Spleen (tissue), 11 donors: ENCODE measurements around the gene HMCN1. TPM values are rescaled to one million over a fixed set of nuclear protein-coding genes. Genes with fewer than 3 reads are reported as not detected.

ENCODE experiments used
- DNase-seq: peaks from one replicate; pipeline ENCODE4 v3.0.0-alpha.2; 2020
- H3K27ac ChIP-seq, 8 donors: fragments of 200-600 bp; sonication (generic) in 7 of 8; 1 replicate in 4 of 8; 2 replicates in 4 of 8; pipeline versions ENCODE4 v1.5.0 to v1.8.0; 2016 to 2021; ENCODE audit warnings: inconsistent platforms in 4 of 8, mild to moderate bottlenecking in 4 of 8, moderate library complexity in 1 of 8
- H3K27me3 ChIP-seq, 7 donors: fragments of 200-600 bp; sonication (generic) in 6 of 7; replicated peaks in 1 of 7; 1 replicate in 4 of 7; 2 replicates in 3 of 7; pipeline versions ENCODE4 v1.5.0 to v1.8.0; 2016 to 2021; ENCODE audit warnings: inconsistent platforms in 3 of 7, mild to moderate bottlenecking in 1 of 7
- H3K36me3 ChIP-seq, 6 donors: fragments of 200-600 bp; sonication (generic) in 5 of 6; 1 replicate in 4 of 6; 2 replicates in 2 of 6; pipeline versions ENCODE4 v1.5.0 to v1.8.0; 2016 to 2021; ENCODE audit warnings: inconsistent platforms in 2 of 6
- H3K4me1 ChIP-seq, 6 donors: fragments of 200-600 bp; sonication (generic) in 5 of 6; 1 replicate in 3 of 6; 2 replicates in 3 of 6; pipeline versions ENCODE4 v1.5.0 to v1.8.0; 2016 to 2021; ENCODE audit warnings: inconsistent platforms in 3 of 6
- H3K4me3 ChIP-seq, 8 donors: fragments of 200-600 bp; sonication (generic) in 7 of 8; 1 replicate in 4 of 8; 2 replicates in 4 of 8; pipeline versions ENCODE4 v1.5.0 to v1.8.0; 2016 to 2021; ENCODE audit warnings: inconsistent platforms in 4 of 8, mild to moderate bottlenecking in 4 of 8, moderate library complexity in 2 of 8
- H3K9me3 ChIP-seq, 8 donors: fragments of 200-600 bp; sonication (generic) in 7 of 8; 1 replicate in 4 of 8; 2 replicates in 4 of 8; pipeline versions ENCODE4 v1.5.0 to v1.8.0; 2016 to 2021; ENCODE audit warnings: inconsistent platforms in 4 of 8
- POLR2A ChIP-seq, 3 donors: fragments of 450-650 bp; IDR thresholded peaks; one replicate each; pipeline ENCODE4 v1.5.1; 2017; ENCODE audit warnings: antibody characterized with exemption in 3 of 3, mild to moderate bottlenecking in 1 of 3
- POLR2AphosphoS5 ChIP-seq, 3 donors: sonication (generic); formaldehyde crosslinking; IDR thresholded peaks; one replicate each; pipeline ENCODE4 v1.5.1; 2017; ENCODE audit warnings: antibody characterized with exemption in 3 of 3
- WGBS, 5 donors: extraction: QIAGEN DNeasy Blood & Tissue Kit in 3 of 5; methylation state at CpG; one replicate each; pipeline versions ENCODE4 v1.1.5 to v1.1.7; 2013 to 2018; 5-methylcytosine and 5-hydroxymethylcytosine counted together
- intact Hi-C: fragments of 100-400 bp; cut with DNase I; formaldehyde crosslinking; loops from one replicate; pipeline ENCODE4 v1.15.0; 2023; ENCODE audit warnings: low total_unique reads
- polyA plus RNA-seq, 3 donors: library from polyadenylated mRNA; stranded (reverse); fragments of 200-250 nt; gene quantifications; one replicate each; pipeline ENCODE4 v1.2.1, GENCODE V29; 2013
- total RNA-seq, 7 donors: library from RNA; depleted of rRNA in 3 of 7; stranded (reverse); fragments of >200 nt in 3 of 7; fragmentation: NEBNext Ultra II Directional in 4 of 7; extraction: Animal tissue kit (Norgen Biotek cat#: 25700) in 4 of 7; gene quantifications; one replicate each; pipeline versions ENCODE4 v1.1.0 to v1.2.1, GENCODE V29; 2016 to 2021
- TF ChIP-seq, protein P1 (sequence below), 11 experiments: fragments of 200-600 bp in 7 of 11; fragments of 450-650 bp in 4 of 11; sonication (generic) in 4 of 11; IDR thresholded peaks in 8 of 11; conservative IDR thresholded peaks in 3 of 11; 1 replicate in 7 of 11; 2 replicates in 4 of 11; pipeline versions ENCODE4 v1.4.0 to v1.8.0; 2016 to 2021; ENCODE audit warnings: antibody characterized with exemption in 11 of 11, inconsistent platforms in 4 of 11, mild to moderate bottlenecking in 1 of 11
- donor health status: healthy with polysubstance abuse.
- donor health status: DM: no; HTN: no; CAD: no; lungs with moderate emphysema.
- donor health status: DM: no; HTN: no; CAD: no.
- donor health status: Bipolar disorder and iron deficiency.
- donor health status: healthy.
- donor health status: DM: no; HTN: no; CAD: no.
- donor health status: DM: yes; HTN: yes; CAD: no.

The HMCN1 gene
- total and polyA plus RNA-seq, 10 donors = 1.2 to 28.8 (median 19.9) TPM

DNA sequence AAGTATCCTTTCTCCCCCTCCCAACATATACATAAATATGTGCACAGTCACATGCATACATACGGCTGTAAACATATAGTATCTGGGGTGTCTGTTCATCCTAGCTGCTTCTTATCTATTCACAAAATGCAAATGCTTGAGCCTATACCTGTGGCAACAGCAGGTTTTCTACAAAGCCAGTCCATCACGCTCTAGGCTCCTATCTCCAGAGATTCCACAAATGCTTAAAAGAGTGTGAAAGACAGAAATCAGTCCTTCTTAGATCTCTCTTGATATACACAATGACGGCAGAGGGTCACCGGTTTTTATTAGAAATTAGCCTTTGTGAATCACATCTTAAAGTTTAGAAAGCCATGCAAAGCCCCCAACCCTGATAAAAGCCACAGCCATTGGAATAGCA is 501.5 kb downstream of the HMCN1 start:
- H3K4me1 ChIP-seq = no peaks in the 10 kb centered on the region
- no peaks in the 10 kb centered on the region for H3K9me3 ChIP-seq
- no peak for DNase-seq
- WGBS, 5 donors = 70 to 97% (median 82%) methylated on average over 4 of the region's 4 CpGs
- H3K4me3 ChIP-seq = no peak overlapping the region
- H3K27me3 ChIP-seq = no peaks in the 10 kb centered on the region
- H3K27ac ChIP-seq = no peak overlapping the region
- intact Hi-C loops = no loop called here
- TF ChIP-seq POLR2AphosphoS5 (IDR thresholded peaks at IDR 0.05) (no peak), POLR2A (IDR thresholded peaks at IDR 0.05) (no peak)
- TF ChIP-seq, protein P1, sequence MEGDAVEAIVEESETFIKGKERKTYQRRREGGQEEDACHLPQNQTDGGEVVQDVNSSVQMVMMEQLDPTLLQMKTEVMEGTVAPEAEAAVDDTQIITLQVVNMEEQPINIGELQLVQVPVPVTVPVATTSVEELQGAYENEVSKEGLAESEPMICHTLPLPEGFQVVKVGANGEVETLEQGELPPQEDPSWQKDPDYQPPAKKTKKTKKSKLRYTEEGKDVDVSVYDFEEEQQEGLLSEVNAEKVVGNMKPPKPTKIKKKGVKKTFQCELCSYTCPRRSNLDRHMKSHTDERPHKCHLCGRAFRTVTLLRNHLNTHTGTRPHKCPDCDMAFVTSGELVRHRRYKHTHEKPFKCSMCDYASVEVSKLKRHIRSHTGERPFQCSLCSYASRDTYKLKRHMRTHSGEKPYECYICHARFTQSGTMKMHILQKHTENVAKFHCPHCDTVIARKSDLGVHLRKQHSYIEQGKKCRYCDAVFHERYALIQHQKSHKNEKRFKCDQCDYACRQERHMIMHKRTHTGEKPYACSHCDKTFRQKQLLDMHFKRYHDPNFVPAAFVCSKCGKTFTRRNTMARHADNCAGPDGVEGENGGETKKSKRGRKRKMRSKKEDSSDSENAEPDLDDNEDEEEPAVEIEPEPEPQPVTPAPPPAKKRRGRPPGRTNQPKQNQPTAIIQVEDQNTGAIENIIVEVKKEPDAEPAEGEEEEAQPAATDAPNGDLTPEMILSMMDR (IDR thresholded peaks at IDR 0.05 in 8 of 11, conservative IDR thresholded peaks at IDR 0.05 in 3 of 11) = no peak
- no peaks in the 10 kb centered on the region for H3K36me3 ChIP-seq

DNA sequence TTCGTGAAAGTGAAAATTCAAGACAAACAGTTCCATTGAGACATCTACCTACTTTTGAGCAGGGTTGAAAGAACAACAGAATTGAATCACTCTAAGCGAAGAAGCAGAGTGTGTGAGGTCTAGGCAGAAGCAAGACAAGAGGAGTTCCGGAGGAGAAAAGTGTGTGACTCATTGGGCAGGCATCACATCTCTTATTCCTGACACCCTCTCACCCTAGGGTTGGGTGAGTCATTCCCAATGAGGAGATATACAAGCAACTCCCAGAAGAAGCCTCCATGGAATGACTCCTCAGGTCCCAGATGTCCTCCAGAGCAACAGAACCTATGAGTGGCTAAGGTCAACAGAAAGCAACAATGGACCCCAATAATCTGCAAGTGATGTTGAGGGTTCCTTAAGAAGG is 502.7 kb downstream of the HMCN1 start:
- 90 to 94% (median 94%) methylated on average over 3 of the region's 3 CpGs for WGBS, 5 donors
- H3K27ac ChIP-seq = no peak overlapping the region

DNA sequence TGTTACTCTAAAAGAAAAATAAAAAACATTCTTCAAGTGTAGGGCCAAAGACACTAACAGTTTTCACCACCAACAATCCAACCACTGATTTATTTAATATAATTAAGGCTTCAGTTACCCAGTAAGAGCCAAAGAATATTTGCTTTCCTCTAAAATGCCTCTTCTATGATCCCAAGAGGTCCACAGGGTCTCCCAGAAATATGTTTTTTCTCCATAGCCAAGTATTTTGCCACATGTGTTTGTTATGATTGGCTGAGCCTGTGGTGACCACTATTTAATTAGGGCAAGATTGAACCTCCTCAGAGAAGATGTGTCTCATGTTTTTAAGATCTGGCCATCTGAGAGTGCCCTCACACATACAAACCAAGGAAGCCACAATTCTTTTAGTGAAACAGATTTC is 505.0 kb downstream of the HMCN1 start:
- H3K36me3 ChIP-seq = no peaks in the 10 kb centered on the region
- H3K27ac ChIP-seq = no peak overlapping the region
- no peak for DNase-seq
- TF ChIP-seq POLR2A (IDR thresholded peaks at IDR 0.05) = no peak
- TF ChIP-seq POLR2AphosphoS5 (IDR thresholded peaks at IDR 0.05) = no peak
- TF ChIP-seq, protein P1 (IDR thresholded peaks at IDR 0.05 in 8 of 11, conservative IDR thresholded peaks at IDR 0.05 in 3 of 11) = no peak
- no peaks in the 10 kb centered on the region for H3K9me3 ChIP-seq
- H3K27me3 ChIP-seq = no peaks in the 10 kb centered on the region
- H3K4me3 ChIP-seq = no peak overlapping the region
- intact Hi-C loops = no loop called here
- H3K4me1 ChIP-seq = no peaks in the 10 kb centered on the region

More for the DNA sequence above, 502.7 kb downstream of the HMCN1 start:
- Histone ChIP-seq H3K4me1 (no peaks in the 10 kb centered on the region), H3K36me3 (no peaks in the 10 kb centered on the region), H3K9me3 (no peaks in the 10 kb centered on the region), H3K4me3 (no peak overlapping the region), H3K27me3 (no peaks in the 10 kb centered on the region)
- intact Hi-C loops = no loop called here
- no peak for DNase-seq
- TF ChIP-seq POLR2A (IDR thresholded peaks at IDR 0.05) (no peak), POLR2AphosphoS5 (IDR thresholded peaks at IDR 0.05) (no peak)
- TF ChIP-seq, protein P1 (IDR thresholded peaks at IDR 0.05 in 8 of 11, conservative IDR thresholded peaks at IDR 0.05 in 3 of 11) = no peak

DNA sequence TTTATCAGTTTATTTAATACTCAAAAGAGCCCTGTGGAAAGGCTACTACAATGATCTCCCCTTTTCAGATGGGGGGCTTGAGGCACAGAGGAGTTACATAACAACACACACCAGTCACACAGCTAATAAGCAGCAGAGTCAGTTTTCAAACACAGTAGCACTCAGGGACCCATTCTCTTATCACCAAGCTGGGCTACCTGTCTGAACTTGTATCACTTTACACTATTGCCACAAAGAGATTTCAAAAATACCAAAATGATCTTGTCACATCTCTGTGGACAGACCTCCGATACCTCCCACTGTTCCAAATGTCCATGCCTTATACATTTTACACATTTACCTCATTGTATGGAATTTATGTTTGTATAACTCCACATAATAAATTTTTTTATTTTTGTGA is 506.2 kb downstream of the HMCN1 start:
- Histone ChIP-seq H3K27me3 (no peaks in the 10 kb centered on the region), H3K36me3 (no peaks in the 10 kb centered on the region), H3K9me3 (no peaks in the 10 kb centered on the region), H3K27ac (no peak overlapping the region), H3K4me3 (no peak overlapping the region), H3K4me1 (no peaks in the 10 kb centered on the region)
- no peak for TF ChIP-seq POLR2A (IDR thresholded peaks at IDR 0.05)
- TF ChIP-seq, protein P1 (IDR thresholded peaks at IDR 0.05 in 8 of 11, conservative IDR thresholded peaks at IDR 0.05 in 3 of 11) = no peak
- TF ChIP-seq POLR2AphosphoS5 (IDR thresholded peaks at IDR 0.05) = no peak
- 94 to 100% (median 95%) methylated on average over 1 of the region's 1 CpG for WGBS, 5 donors
- intact Hi-C loops = no loop called here
- no peak for DNase-seq
